GM23248 (cell line): ENCODE measurements around the gene WSB1. TPM values are rescaled to one million over a fixed set of nuclear protein-coding genes. Genes with fewer than 3 reads are reported as not detected.

ENCODE experiments used
- DNase-seq: peaks from one replicate; pipeline ENCODE4 v3.0.0-alpha.2; 2015
- H2AFZ ChIP-seq: fragments of 200-600 bp; sonication (generic); 2 replicates; pipeline ENCODE4 v1.6.1; 2016; ENCODE audit warnings: antibody characterized with exemption
- H3F3A ChIP-seq: fragments of 200-600 bp; sonication (generic); 2 replicates; pipeline ENCODE4 v1.6.1; 2016; ENCODE audit warnings: mild to moderate bottlenecking, antibody characterized with exemption, mixed run types; ENCODE audit not compliant: insufficient read depth
- H3K27ac ChIP-seq: fragments of 200-600 bp; sonication (generic); 2 replicates; pipeline ENCODE4 v1.5.1; 2016; ENCODE audit warnings: mild to moderate bottlenecking
- H3K27me3 ChIP-seq: fragments of 200-600 bp; sonication (generic); replicated peaks from 2 replicates; pipeline ENCODE4 v1.6.1; 2016; ENCODE audit warnings: mild to moderate bottlenecking; ENCODE audit not compliant: insufficient read depth
- H3K36me3 ChIP-seq: fragments of 200-600 bp; sonication (generic); 2 replicates; pipeline ENCODE4 v1.6.1; 2016; ENCODE audit warnings: low read depth, mild to moderate bottlenecking
- H3K4me1 ChIP-seq: fragments of 200-600 bp; sonication (generic); 2 replicates; pipeline ENCODE4 v1.6.1; 2016; ENCODE audit warnings: mild to moderate bottlenecking; ENCODE audit not compliant: insufficient read depth
- H3K4me2 ChIP-seq: fragments of 200-600 bp; sonication (generic); one replicate; pipeline ENCODE4 v1.6.1; 2016; ENCODE audit warnings: mild to moderate bottlenecking; ENCODE audit not compliant: unreplicated experiment
- H3K4me3 ChIP-seq: fragments of 200-600 bp; sonication (generic); 2 replicates; pipeline ENCODE4 v1.5.1; 2016; ENCODE audit warnings: mild to moderate bottlenecking
- H3K79me2 ChIP-seq: fragments of 200-600 bp; sonication (generic); 2 replicates; pipeline ENCODE4 v1.6.1; 2016; ENCODE audit warnings: mild to moderate bottlenecking; ENCODE audit not compliant: insufficient read depth
- H3K9ac ChIP-seq: fragments of 200-600 bp; sonication (generic); 2 replicates; pipeline ENCODE4 v1.6.1; 2016; ENCODE audit warnings: mild to moderate bottlenecking
- H3K9me2 ChIP-seq: fragments of 200-600 bp; sonication (generic); 2 replicates; pipeline ENCODE4 v1.6.1; 2016; ENCODE audit warnings: mixed run types, mild to moderate bottlenecking, moderate library complexity; ENCODE audit not compliant: insufficient read depth
- H3K9me3 ChIP-seq: fragments of 200-600 bp; sonication (generic); one replicate; pipeline ENCODE4 v1.6.1; 2017; ENCODE audit warnings: low read depth
- H4K20me1 ChIP-seq: fragments of 200-600 bp; sonication (generic); 2 replicates; pipeline ENCODE4 v1.6.0; 2016; ENCODE audit not compliant: insufficient read depth
- EZH2 ChIP-seq: fragments of 200-600 bp; sonication (generic); IDR thresholded peaks from 2 replicates; pipeline ENCODE4 v1.6.1; 2018; ENCODE audit warnings: antibody characterized with exemption, mild to moderate bottlenecking; ENCODE audit not compliant: insufficient read depth, poor library complexity, severe bottlenecking
- EZH2phosphoT487 ChIP-seq: fragments of 200-600 bp; sonication (generic); IDR thresholded peaks from 2 replicates; pipeline ENCODE4 v1.6.1; 2018; ENCODE audit warnings: antibody characterized with exemption, moderate library complexity, mild to moderate bottlenecking, low read depth; ENCODE audit not compliant: insufficient read depth
- WGBS, 2 experiments: methylation state at CpG; one replicate each; pipeline ENCODE4 v1.1.6; 2015 to 2017; ENCODE audit warnings: low lambda C conversion rate in 2 of 2, low coverage in 1 of 2; ENCODE audit errors: missing lambda C conversion rate in 2 of 2; 5-methylcytosine and 5-hydroxymethylcytosine counted together
- in situ Hi-C: fragments of 300-500 bp; cut with MboI; formaldehyde crosslinking; loops from 2 replicates; pipeline ENCODE4 v1.15.0; 2020
- polyA plus RNA-seq: library from polyadenylated mRNA; unstranded; fragments of >200 nt; fragmentation: Nextera tagmentation; extraction: Ambion mirVana; gene quantifications from 2 replicates; pipeline ENCODE4 v1.2.1, GENCODE V29; 2016
- total RNA-seq: library from RNA; depleted of rRNA; stranded (reverse); fragments of >200 nt; shearing (Covaris generic); gene quantifications from 2 replicates; pipeline ENCODE4 v1.2.3, GENCODE V29; 2014

The WSB1 gene
- total and polyA plus RNA-seq, 2 experiments from 2014 or later: 127 to 135 TPM

DNA sequence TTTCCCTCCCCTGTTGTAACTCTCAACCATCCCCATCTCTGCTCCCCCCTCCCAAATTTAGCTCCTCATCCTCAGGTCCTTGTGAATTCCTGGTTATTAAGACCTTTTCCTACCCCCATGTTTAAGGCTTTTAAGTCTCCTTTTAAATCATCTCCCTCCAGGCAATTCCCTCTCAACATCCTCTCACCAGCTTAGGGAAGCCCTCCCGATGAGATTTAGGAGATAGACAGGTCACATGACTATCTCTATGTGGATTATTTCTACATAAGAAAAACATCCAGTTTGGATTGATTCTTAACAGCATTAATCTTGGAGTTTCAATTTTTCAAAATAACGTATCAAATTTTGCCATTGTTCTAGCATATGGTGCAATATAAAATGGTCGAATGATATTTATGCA is 12.5 kb upstream of the WSB1 start:
- Histone ChIP-seq H3K27ac (peak overlapping the region; percentile 25; the same call in 1 of the 2 replicates), H3K9me2 (no peaks in the 10 kb centered on the region), H3K36me3 (no peaks in the 10 kb centered on the region), H3K4me3 (no peak overlapping the region), H4K20me1 (no peaks in the 10 kb centered on the region), H3K4me2 (no peak overlapping the region), H3K27me3 (no peaks in the 10 kb centered on the region), H3K9me3 (no peaks in the 10 kb centered on the region), H3K9ac (no peak overlapping the region), H2AFZ (no peak overlapping the region), H3F3A (peaks cover 17% of the 10 kb centered on the region; the same call in 1 of the 2 replicates), H3K4me1 (peaks cover 8% of the 10 kb centered on the region), H3K79me2 (no peaks in the 10 kb centered on the region)
- DNase-seq: no peak
- TF ChIP-seq EZH2 (no peak), EZH2phosphoT487 (no peak)
- in situ Hi-C loops: no loop called here
- WGBS, 2 experiments: 79 to 84% methylated on average over 3 of the region's 3 CpGs

DNA sequence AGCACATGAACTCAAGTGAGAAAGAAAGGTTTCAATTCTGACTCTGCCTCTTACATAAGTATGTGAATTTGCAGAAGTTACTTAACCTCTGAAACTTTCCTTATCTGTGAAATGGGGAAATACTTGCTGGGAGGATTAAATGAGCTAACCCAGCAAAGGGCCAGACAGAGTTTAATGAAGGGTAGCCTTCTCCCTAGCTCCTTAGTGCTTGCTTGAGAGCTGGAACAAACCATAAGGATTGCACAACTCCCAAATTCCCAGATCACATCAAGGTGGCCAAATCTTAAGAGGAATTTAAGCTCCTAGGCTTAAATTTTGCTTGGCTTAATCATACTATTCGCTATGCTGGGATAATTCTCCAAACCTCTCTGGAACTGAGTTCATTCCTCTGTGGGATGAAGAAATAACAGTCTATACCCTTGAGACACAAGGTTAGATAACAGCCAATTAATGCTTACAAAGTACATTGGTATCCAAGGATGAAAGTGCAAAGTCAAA is 11.8 kb upstream of the WSB1 start:
- no peaks in the 10 kb centered on the region for H3K36me3 ChIP-seq
- 23 to 39% methylated on average over 1 of the region's 1 CpG for WGBS, 2 experiments
- H3K9me2 ChIP-seq: no peaks in the 10 kb centered on the region
- H4K20me1 ChIP-seq: no peaks in the 10 kb centered on the region
- H3K79me2 ChIP-seq: no peaks in the 10 kb centered on the region
- peaks cover 17% of the 10 kb centered on the region; the same call in 1 of the 2 replicates for H3F3A ChIP-seq
- H3K9me3 ChIP-seq: no peaks in the 10 kb centered on the region
- no peak overlapping the region for H3K4me3 ChIP-seq
- DNase-seq: peak; percentile 73
- H3K4me2 ChIP-seq: no peak overlapping the region
- no peak for TF ChIP-seq EZH2
- no peak for TF ChIP-seq EZH2phosphoT487
- no peaks in the 10 kb centered on the region for H3K27me3 ChIP-seq
- no peak overlapping the region for H3K9ac ChIP-seq
- H3K27ac ChIP-seq: peak overlapping the region; percentile 25; the same call in 1 of the 2 replicates
- peaks cover 8% of the 10 kb centered on the region for H3K4me1 ChIP-seq
- in situ Hi-C loops: no loop called here
- H2AFZ ChIP-seq: no peak overlapping the region

DNA sequence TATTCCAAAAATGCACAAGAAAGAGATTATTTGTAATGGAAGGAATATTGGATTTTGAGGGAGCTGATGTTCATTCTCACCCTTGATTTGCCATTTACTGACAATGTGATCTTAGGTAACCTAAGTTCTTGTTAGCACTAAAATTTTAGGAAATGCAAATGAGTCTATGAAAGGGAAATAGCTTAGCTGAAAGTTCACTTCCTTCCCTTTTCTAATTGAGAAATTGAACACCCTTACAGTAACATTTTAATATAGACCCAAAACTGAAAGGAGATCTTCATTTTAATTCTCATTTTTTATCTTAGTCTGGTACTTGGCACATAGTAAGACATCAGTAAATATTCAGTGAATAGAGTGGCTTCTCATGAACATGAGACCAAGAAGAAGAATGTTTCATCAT is 10.9 kb upstream of the WSB1 start:
- Histone ChIP-seq H3K9me3 (no peaks in the 10 kb centered on the region), H3K79me2 (no peaks in the 10 kb centered on the region), H4K20me1 (no peaks in the 10 kb centered on the region), H3K9ac (no peak overlapping the region), H3K27me3 (no peaks in the 10 kb centered on the region), H3K4me3 (no peak overlapping the region), H3K36me3 (no peaks in the 10 kb centered on the region), H3F3A (peaks cover 17% of the 10 kb centered on the region; the same call in 1 of the 2 replicates), H2AFZ (no peak overlapping the region), H3K4me1 (peaks cover 8% of the 10 kb centered on the region), H3K27ac (no peak overlapping the region), H3K9me2 (no peaks in the 10 kb centered on the region), H3K4me2 (no peak overlapping the region)
- in situ Hi-C loops: no loop called here
- DNase-seq: no peak
- no peak for TF ChIP-seq EZH2phosphoT487
- TF ChIP-seq EZH2: no peak

DNA sequence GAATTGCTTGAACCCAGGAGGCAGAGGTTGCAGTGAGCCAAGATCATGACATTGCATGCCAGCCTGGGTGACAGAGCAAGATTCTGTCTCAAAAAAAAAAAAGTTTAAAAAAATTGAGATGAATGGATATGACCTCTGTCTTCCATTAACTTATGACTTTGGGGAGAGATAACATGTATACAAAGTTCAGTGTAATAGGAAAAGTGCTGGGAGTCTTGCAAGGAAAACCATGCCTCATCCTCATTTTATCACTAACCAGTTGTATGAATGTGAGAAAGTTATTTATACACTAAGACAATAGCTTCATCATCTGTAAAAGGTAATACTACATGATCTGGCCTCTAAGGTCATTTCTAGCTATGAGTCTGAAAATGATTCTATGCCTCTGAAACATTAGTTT is 10.2 kb upstream of the WSB1 start:
- TF ChIP-seq EZH2phosphoT487 (no peak), EZH2 (no peak)
- Histone ChIP-seq H3K36me3 (no peaks in the 10 kb centered on the region), H3K27me3 (no peaks in the 10 kb centered on the region), H3K4me3 (no peak overlapping the region), H2AFZ (no peak overlapping the region), H4K20me1 (no peaks in the 10 kb centered on the region), H3K4me2 (no peak overlapping the region), H3K9ac (no peak overlapping the region), H3K4me1 (peaks cover 8% of the 10 kb centered on the region), H3K27ac (no peak overlapping the region), H3K9me2 (no peaks in the 10 kb centered on the region), H3K79me2 (no peaks in the 10 kb centered on the region), H3K9me3 (no peaks in the 10 kb centered on the region), H3F3A (peaks cover 17% of the 10 kb centered on the region; the same call in 1 of the 2 replicates)
- in situ Hi-C loops: no loop called here
- no peak for DNase-seq

DNA sequence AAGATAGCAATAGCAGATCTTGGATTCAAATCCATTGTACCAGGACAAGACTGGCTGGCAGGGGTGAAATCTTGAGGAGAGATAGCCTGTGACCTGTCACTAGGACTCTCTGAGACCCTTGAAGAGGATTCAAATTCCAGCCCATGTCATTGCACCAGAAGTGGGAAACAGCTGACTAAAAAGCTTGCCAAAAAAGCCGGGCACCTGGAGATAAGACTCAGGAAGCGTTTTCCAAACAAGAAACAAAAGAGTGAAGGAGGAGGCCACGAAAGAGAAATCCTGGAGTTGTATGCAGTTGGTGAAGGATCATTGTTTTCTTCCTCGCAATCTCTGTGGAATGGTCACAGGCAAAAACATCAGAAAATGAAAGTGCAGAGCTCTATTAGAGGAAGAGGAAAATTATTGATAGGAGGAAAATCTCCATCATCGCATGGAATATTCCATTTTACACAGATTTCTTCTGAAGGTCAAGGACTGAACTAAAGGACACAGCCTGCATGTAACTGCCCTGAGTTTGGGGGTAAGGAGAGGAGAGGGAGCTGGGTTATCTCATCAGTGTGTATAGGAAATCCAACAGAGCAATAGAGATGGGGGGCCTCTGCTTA is 9.0 kb upstream of the WSB1 start:
- Histone ChIP-seq H3F3A (peaks cover 17% of the 10 kb centered on the region; the same call in 1 of the 2 replicates), H4K20me1 (no peaks in the 10 kb centered on the region), H3K27ac (no peak overlapping the region), H3K9me3 (no peaks in the 10 kb centered on the region), H2AFZ (no peak overlapping the region), H3K9me2 (no peaks in the 10 kb centered on the region), H3K4me2 (no peak overlapping the region), H3K79me2 (no peaks in the 10 kb centered on the region), H3K36me3 (no peaks in the 10 kb centered on the region), H3K4me1 (peaks cover 8% of the 10 kb centered on the region), H3K9ac (no peak overlapping the region), H3K4me3 (no peak overlapping the region), H3K27me3 (no peaks in the 10 kb centered on the region)
- no peak for TF ChIP-seq EZH2phosphoT487
- no peak for TF ChIP-seq EZH2
- in situ Hi-C loops: no loop called here
- DNase-seq: no peak
- 82 to 85% methylated on average over 5 of the region's 5 CpGs for WGBS, 2 experiments
